Thoracic aorta (tissue), 2 donors: ENCODE data around the gene ZSCAN29. TPM values are rescaled to one million over a fixed set of nuclear protein-coding genes. Genes with fewer than 3 reads are reported as not detected.

Experiments
- ATAC-seq: fragments of 150-250 bp; one replicate; pipeline ENCODE4 v1.8.0; 2017; ENCODE audit warnings: low read depth; ENCODE audit not compliant: insufficient number of reproducible peaks, low FRiP score
- DNase-seq: peaks from one replicate; pipeline ENCODE4 v3.0.0-alpha.2; 2020; ENCODE audit warnings: low spot score
- H3K27ac ChIP-seq, 2 donors: fragments of 200-600 bp; sonication (generic); 1 replicate in 1 of 2; 2 replicates in 1 of 2; pipeline ENCODE4 v1.5.1; 2016; ENCODE audit warnings: mild to moderate bottlenecking in 2 of 2, moderate library complexity in 2 of 2
- H3K27me3 ChIP-seq: fragments of 200-600 bp; sonication (generic); replicated peaks from 2 replicates; pipeline ENCODE4 v1.6.0; 2016; ENCODE audit warnings: mild to moderate bottlenecking; ENCODE audit not compliant: insufficient read depth
- H3K36me3 ChIP-seq: fragments of 200-600 bp; sonication (generic); one replicate; pipeline ENCODE4 v1.5.1; 2016
- H3K4me1 ChIP-seq, 2 donors: fragments of 200-600 bp; sonication (generic); 1 replicate in 1 of 2; 2 replicates in 1 of 2; pipeline versions ENCODE4 v1.5.1 to v1.6.0; 2016; ENCODE audit warnings: low read depth in 2 of 2, mild to moderate bottlenecking in 1 of 2; ENCODE audit not compliant: control insufficient read depth in 1 of 2
- H3K4me3 ChIP-seq: fragments of 200-600 bp; sonication (generic); 2 replicates; pipeline ENCODE4 v1.5.1; 2016; ENCODE audit warnings: mild to moderate bottlenecking
- H3K9me3 ChIP-seq: fragments of 200-600 bp; sonication (generic); 2 replicates; pipeline ENCODE4 v1.5.1; 2016
- total RNA-seq, 2 donors: library from RNA; depleted of rRNA; stranded (reverse); fragments of >200 nt; gene quantifications; one replicate each; pipeline versions ENCODE4 v1.1.0 to v1.2.3, GENCODE V29; 2016
- TF ChIP-seq, protein P1 (sequence below): fragments of 200-600 bp; sonication (generic); IDR thresholded peaks from one replicate; pipeline ENCODE4 v1.5.1; 2019; ENCODE audit warnings: antibody characterized with exemption

The ZSCAN29 gene
- 10 to 100 TPM; 13.9 to 19.1 TPM for total RNA-seq

DNA sequence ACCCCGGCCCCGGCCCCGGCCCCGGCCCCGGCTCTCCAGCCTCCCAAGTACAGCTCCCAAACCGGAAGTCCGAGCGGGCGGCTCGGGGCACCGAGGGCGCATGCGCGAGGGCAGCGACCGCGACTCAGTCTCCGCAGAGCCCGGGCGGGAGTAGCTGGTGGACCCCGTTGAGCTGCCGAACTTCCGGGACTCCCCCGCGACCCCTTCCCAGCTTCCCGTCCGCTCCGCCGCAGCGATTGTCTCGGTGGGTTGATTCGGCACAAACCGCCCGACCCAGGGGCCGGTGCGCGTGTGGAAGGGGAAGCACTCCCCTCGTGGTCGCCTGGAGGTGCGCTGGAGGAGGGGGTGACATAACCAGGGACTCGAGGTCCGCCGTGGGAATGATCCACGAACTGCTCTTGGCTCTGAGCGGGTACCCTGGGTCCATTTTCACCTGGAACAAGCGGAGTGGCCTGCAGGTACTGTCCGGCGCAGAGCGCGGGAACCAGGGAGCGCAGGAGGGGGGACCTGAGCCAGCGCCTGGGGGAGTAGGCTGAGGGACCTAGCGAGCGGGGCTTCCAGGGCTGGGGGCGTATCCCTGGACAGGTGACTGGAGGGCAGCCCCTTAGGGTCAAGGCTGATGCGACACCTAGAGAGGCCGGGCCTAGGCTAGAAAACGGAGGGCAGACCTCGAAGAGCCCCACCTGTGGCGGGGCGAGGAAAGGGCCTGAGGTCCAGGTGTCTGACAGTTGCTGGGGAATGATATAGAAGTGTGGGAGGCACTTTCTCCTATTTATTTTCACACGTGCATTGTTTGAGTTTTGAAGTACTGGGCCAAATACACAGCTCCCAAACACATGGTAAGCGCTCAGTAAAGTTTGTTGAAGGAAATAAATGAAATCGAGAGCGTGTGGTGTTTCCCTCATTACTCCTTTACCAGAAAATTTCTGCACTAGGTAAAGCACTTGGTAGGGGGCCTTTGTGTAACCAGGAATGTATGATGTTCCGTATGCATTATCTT, at the start of gene ZSCAN29, which contains the start of gene TUBGCP4:
ZSCAN29 (minus strand) TSS at position 69 of the 1,000 bp plus-strand sequence. CDS start 1,130 bp downstream, outside the sequence.
TUBGCP4 (plus strand) TSS at position 127 of the 1,000 bp plus-strand sequence; CDS start at position 381, 254 bp downstream.
- TF ChIP-seq, protein P1, sequence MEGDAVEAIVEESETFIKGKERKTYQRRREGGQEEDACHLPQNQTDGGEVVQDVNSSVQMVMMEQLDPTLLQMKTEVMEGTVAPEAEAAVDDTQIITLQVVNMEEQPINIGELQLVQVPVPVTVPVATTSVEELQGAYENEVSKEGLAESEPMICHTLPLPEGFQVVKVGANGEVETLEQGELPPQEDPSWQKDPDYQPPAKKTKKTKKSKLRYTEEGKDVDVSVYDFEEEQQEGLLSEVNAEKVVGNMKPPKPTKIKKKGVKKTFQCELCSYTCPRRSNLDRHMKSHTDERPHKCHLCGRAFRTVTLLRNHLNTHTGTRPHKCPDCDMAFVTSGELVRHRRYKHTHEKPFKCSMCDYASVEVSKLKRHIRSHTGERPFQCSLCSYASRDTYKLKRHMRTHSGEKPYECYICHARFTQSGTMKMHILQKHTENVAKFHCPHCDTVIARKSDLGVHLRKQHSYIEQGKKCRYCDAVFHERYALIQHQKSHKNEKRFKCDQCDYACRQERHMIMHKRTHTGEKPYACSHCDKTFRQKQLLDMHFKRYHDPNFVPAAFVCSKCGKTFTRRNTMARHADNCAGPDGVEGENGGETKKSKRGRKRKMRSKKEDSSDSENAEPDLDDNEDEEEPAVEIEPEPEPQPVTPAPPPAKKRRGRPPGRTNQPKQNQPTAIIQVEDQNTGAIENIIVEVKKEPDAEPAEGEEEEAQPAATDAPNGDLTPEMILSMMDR: no peak
- Histone ChIP-seq H3K4me3 (peak within 1 kb of the TSS; percentile 87), H3K27me3 (no peaks in the 10 kb centered on the region), H3K27ac (peak within 1 kb of the TSS; percentile 16 to 37), H3K9me3 (no peaks in the 10 kb centered on the region), H3K36me3 (peaks cover 4% of the 10 kb centered on the region), H3K4me1 (peaks cover 14 to 39% of the 10 kb centered on the region in 2 donors)
- DNase-seq: peak; percentile 6
- ATAC-seq: peak; percentile 83

DNA sequence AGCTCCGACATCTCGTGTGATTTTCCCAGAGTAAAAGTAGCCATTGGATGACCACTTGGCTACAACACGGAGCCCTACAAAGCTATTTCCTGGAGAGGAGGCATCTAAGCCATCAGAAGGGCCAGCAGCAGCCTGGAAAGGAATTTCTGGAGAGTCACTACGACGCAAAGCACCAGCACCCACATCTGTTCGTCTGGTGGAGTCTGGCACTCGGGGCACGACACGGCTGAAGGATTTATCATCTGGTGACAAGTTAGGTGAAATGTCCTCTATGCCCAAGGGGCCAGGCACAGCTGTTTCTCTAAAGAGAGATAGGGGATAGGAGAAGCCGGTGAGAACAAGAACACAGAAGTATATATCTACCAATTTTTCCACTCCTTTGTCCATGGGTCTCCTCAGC, 49.6 kb upstream of the ZSCAN29 start:
- H3K27me3 ChIP-seq: no peaks in the 10 kb centered on the region
- H3K4me3 ChIP-seq: no peak overlapping the region
- no peaks in the 10 kb centered on the region for H3K4me1 ChIP-seq
- no peak for ATAC-seq
- TF ChIP-seq, protein P1: no peak
- no peak overlapping the region for H3K27ac ChIP-seq
- DNase-seq: no peak
- H3K36me3 ChIP-seq: peaks cover 8% of the 10 kb centered on the region
- H3K9me3 ChIP-seq: no peaks in the 10 kb centered on the region

DNA sequence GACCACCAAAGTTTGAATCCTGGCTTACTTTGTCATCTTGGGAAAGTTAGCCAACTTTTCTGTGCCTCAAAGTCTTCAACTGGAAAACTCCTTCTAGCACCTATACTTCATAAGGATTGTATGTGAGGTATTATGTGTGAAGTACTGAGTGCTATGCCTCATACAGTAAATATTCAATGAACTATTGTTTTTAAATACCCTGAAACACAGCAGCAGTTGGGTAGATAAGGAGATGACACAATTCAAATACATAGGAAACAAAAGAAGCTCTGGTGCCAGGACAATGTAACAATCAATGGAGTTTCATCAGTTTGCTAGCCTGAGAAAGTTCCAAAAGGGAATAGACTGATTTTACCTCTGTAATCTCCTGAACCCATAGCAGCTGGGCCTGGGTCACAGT, 43.4 kb upstream of the ZSCAN29 start:
- H3K36me3 ChIP-seq: peaks cover 18% of the 10 kb centered on the region

DNA sequence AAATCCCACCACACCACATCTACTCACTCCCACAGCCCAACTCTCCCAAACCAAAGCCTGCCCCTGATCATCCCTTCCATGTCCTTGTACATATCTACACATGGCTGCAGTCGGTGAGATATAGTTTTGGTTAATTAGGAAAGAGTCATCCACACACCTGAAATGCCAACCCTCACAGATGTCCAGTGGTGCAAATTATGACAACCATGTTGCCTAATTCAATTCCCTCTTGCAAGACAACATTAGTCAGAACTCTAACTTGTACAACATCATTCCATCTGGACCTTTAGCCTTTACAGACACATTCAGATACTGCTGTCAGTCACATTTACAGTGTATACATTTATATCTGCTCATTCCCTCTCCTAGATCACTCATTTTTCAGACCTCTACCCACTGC, 41.3 kb upstream of the ZSCAN29 start:
- H3K4me3 ChIP-seq: no peak overlapping the region
- peaks cover 27% of the 10 kb centered on the region for H3K36me3 ChIP-seq
- H3K4me1 ChIP-seq: no peaks in the 10 kb centered on the region
- ATAC-seq: no peak
- H3K9me3 ChIP-seq: no peaks in the 10 kb centered on the region
- no peak overlapping the region for H3K27ac ChIP-seq
- TF ChIP-seq, protein P1: no peak
- no peaks in the 10 kb centered on the region for H3K27me3 ChIP-seq
- no peak for DNase-seq

More for the DNA sequence above, 43.4 kb upstream of the ZSCAN29 start:
- Histone ChIP-seq H3K9me3 (no peaks in the 10 kb centered on the region), H3K27ac (no peak overlapping the region), H3K4me3 (no peak overlapping the region), H3K4me1 (no peaks in the 10 kb centered on the region), H3K27me3 (no peaks in the 10 kb centered on the region)
- TF ChIP-seq, protein P1: no peak
- ATAC-seq (no peak), DNase-seq (no peak)

DNA sequence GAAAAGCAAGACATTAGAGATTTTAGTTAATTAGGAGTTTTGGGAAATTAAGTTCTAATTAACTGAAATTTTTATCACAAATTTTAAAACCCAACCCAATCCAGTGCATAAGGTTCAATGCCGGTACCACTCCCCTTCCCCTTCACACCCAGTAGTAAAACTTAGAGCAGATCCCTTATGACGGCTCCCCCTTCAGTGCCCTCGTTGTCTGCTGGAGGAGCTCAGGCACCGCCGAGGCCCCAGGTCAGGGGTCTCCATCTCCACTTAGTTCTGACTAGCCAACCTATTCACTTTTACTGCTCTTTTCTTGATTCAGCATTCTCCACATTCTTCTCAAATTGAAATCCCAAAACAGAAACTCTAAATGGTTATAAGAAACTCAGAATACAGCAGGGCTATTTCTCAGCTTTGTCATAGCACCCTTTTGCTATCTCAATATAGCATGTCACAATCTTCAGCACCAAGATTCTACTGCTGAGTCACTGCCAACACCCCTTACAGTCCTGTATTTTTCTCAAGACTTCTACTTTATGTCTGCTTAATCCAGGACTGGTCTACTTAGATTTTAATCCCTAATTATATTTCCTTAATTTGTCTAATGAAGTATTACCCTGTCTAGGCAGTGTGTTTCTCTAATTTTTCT, 39.9 kb upstream of the ZSCAN29 start:
- Histone ChIP-seq H3K27ac (no peak overlapping the region), H3K27me3 (no peaks in the 10 kb centered on the region), H3K4me1 (no peaks in the 10 kb centered on the region), H3K36me3 (peaks cover 32% of the 10 kb centered on the region), H3K4me3 (no peak overlapping the region), H3K9me3 (no peaks in the 10 kb centered on the region)
- no peak for DNase-seq
- no peak for ATAC-seq
- TF ChIP-seq, protein P1: no peak
